Upper lobe of left lung (tissue), 6 donors: ENCODE data around the gene SMOC2. TPM values are rescaled to one million over a fixed set of nuclear protein-coding genes. Genes with fewer than 3 reads are reported as not detected.

ENCODE experiments used
- ATAC-seq, 2 donors: fragments of 200-7000 bp; cut with Tn5 transposase; one replicate each; pipeline ENCODE4 v1.9.1; 2022; ENCODE audit warnings: mild to moderate bottlenecking in 2 of 2, moderate library complexity in 2 of 2; ENCODE audit not compliant: low FRiP score in 2 of 2
- DNase-seq, 2 donors: peaks; one replicate each; pipeline ENCODE4 v3.0.0-alpha.2; 2019 to 2020
- H3K27ac ChIP-seq, 4 donors: fragments of 200-600 bp; sonication (generic); one replicate each; pipeline ENCODE4 v1.5.1; 2016 to 2019
- H3K27me3 ChIP-seq, 4 donors: fragments of 200-600 bp; sonication (generic); one replicate each; pipeline ENCODE4 v1.5.1; 2017 to 2019
- H3K36me3 ChIP-seq, 4 donors: fragments of 200-600 bp; sonication (generic); one replicate each; pipeline ENCODE4 v1.5.1; 2016 to 2019
- H3K4me1 ChIP-seq, 4 donors: fragments of 200-600 bp; sonication (generic); one replicate each; pipeline ENCODE4 v1.5.1; 2018 to 2019
- H3K4me3 ChIP-seq, 4 donors: fragments of 200-600 bp; sonication (generic); one replicate each; pipeline ENCODE4 v1.5.1; 2017 to 2019; ENCODE audit warnings: mild to moderate bottlenecking in 2 of 4, moderate library complexity in 1 of 4
- H3K9me3 ChIP-seq, 4 donors: fragments of 200-600 bp; sonication (generic); one replicate each; pipeline ENCODE4 v1.5.1; 2018 to 2019
- CTCF ChIP-seq, 6 experiments: fragments of 450-650 bp in 4 of 6; fragments of 200-600 bp in 2 of 6; sonication (generic) in 2 of 6; IDR thresholded peaks; one replicate each; pipeline ENCODE4 v1.5.1; 2016 to 2019; ENCODE audit warnings: antibody characterized with exemption in 6 of 6
- EP300 ChIP-seq, 4 donors: sonication (generic); formaldehyde crosslinking; IDR thresholded peaks; one replicate each; pipeline ENCODE4 v1.5.1; 2017; ENCODE audit warnings: antibody characterized with exemption in 4 of 4, control low read depth in 2 of 4
- POLR2A ChIP-seq, 4 donors: fragments of 450-650 bp; IDR thresholded peaks; one replicate each; pipeline ENCODE4 v1.5.1; 2016 to 2017; ENCODE audit warnings: antibody characterized with exemption in 4 of 4, mild to moderate bottlenecking in 2 of 4
- POLR2AphosphoS5 ChIP-seq, 2 donors: sonication (generic); formaldehyde crosslinking; IDR thresholded peaks; one replicate each; pipeline ENCODE4 v1.5.1; 2017; ENCODE audit warnings: antibody characterized with exemption in 2 of 2
- WGBS, 2 donors: methylation state at CpG; one replicate each; pipeline ENCODE4 v1.1.5; 2017 to 2018; 5-methylcytosine and 5-hydroxymethylcytosine counted together
- total RNA-seq, 6 donors: library from RNA; depleted of rRNA in 4 of 6; stranded (reverse); fragments of >200 nt in 4 of 6; gene quantifications; one replicate each; pipeline versions ENCODE4 v1.1.0 to v1.2.1, GENCODE V29; 2016 to 2021
- donor health status: DM: no; HTN: no; CAD: no; lungs with moderate emphysema.
- donor health status: DM: no; HTN: yes; CAD: no; lungs with severe emphysema.

Gene SMOC2
- total RNA-seq, 6 donors from 2014 or later, result 1.0 to 18.9 (median 5.0) TPM

GRCh38 chr6:168437751-168438150 is 3.2 kb upstream of the SMOC2 start:
- ATAC-seq (no peak), DNase-seq (peak in 1 of 2 donors; percentile 49)
- no peak overlapping the region for H3K27ac ChIP-seq
- no peak for TF ChIP-seq EP300 (IDR thresholded peaks at IDR 0.05)
- no peak for TF ChIP-seq POLR2A (IDR thresholded peaks at IDR 0.05)
- TF ChIP-seq POLR2AphosphoS5 (IDR thresholded peaks at IDR 0.05), result no peak
- TF ChIP-seq CTCF (IDR thresholded peaks at IDR 0.05), result no peak
- H3K27me3 ChIP-seq, result peaks cover 0 to 20% (median 12%) of the 10 kb centered on the region in 4 donors
- no peak overlapping the region for H3K4me3 ChIP-seq
- H3K9me3 ChIP-seq, result no peaks in the 10 kb centered on the region
- WGBS, 2 donors, result 79 to 85% methylated on average over 9 of the region's 9 CpGs
- H3K36me3 ChIP-seq, result no peaks in the 10 kb centered on the region
- H3K4me1 ChIP-seq, result peaks cover 3 to 21% (median 15%) of the 10 kb centered on the region in 4 donors

GRCh38 chr6:168438783-168439520 is 2.0 kb upstream of the SMOC2 start:
- 66 to 67% methylated on average over 4 of the region's 4 CpGs for WGBS, 2 donors
- H3K27me3 ChIP-seq, result peaks cover 0 to 25% (median 12%) of the 10 kb centered on the region in 4 donors
- H3K9me3 ChIP-seq, result no peaks in the 10 kb centered on the region
- no peaks in the 10 kb centered on the region for H3K36me3 ChIP-seq
- no peak overlapping the region for H3K4me3 ChIP-seq
- TF ChIP-seq POLR2A (IDR thresholded peaks at IDR 0.05) (no peak), EP300 (IDR thresholded peaks at IDR 0.05) (no peak), CTCF (IDR thresholded peaks at IDR 0.05) (no peak), POLR2AphosphoS5 (IDR thresholded peaks at IDR 0.05) (no peak)
- no peak overlapping the region for H3K27ac ChIP-seq
- ATAC-seq (no peak), DNase-seq (no peak)
- H3K4me1 ChIP-seq, result peaks cover 3 to 21% (median 15%) of the 10 kb centered on the region in 4 donors

- Histone ChIP-seq H3K36me3 (no peaks in the 10 kb centered on the region), H3K27me3 (peaks cover 0 to 25% (median 12%) of the 10 kb centered on the region in 4 donors), H3K4me1 (peaks cover 3 to 21% (median 15%) of the 10 kb centered on the region in 4 donors), H3K4me3 (peak overlapping the region in 1 of 4 donors; percentile 48), H3K9me3 (no peaks in the 10 kb centered on the region), H3K27ac (no peak overlapping the region)
- TF ChIP-seq CTCF (IDR thresholded peaks at IDR 0.05), result no peak
- TF ChIP-seq POLR2AphosphoS5 (IDR thresholded peaks at IDR 0.05), result no peak
- no peak for TF ChIP-seq EP300 (IDR thresholded peaks at IDR 0.05)
- TF ChIP-seq POLR2A (IDR thresholded peaks at IDR 0.05), result no peak
- ATAC-seq (peak in 1 of 2 donors; percentile 35), DNase-seq (no peak)
- 30 to 44% methylated on average over 5 to 8 of the region's 8 CpGs for WGBS, 2 donors
These were observed 1.1 kb upstream of the SMOC2 start for GRCh38 chr6:168439794-168440450.

GRCh38 chr6:168441434-168442391 is 729 bp downstream of the SMOC2 start:
- peaks cover 3 to 21% (median 15%) of the 10 kb centered on the region in 4 donors for H3K4me1 ChIP-seq
- DNase-seq (peak in 1 of 2 donors; percentile 86), ATAC-seq (peak; percentile 11 to 56)
- H3K27ac ChIP-seq, result no peak overlapping the region
- peaks cover 0 to 25% (median 12%) of the 10 kb centered on the region in 4 donors for H3K27me3 ChIP-seq
- peak overlapping the region in 3 of 4 donors; percentile 30 to 48 (median 46) for H3K4me3 ChIP-seq
- H3K9me3 ChIP-seq, result no peaks in the 10 kb centered on the region
- H3K36me3 ChIP-seq, result no peaks in the 10 kb centered on the region
- TF ChIP-seq POLR2AphosphoS5 (IDR thresholded peaks at IDR 0.05), result no peak
- no peak for TF ChIP-seq CTCF (IDR thresholded peaks at IDR 0.05)
- no peak for TF ChIP-seq POLR2A (IDR thresholded peaks at IDR 0.05)
- no peak for TF ChIP-seq EP300 (IDR thresholded peaks at IDR 0.05)
- 3 to 20% methylated on average over 2 to 55 of the region's 87 CpGs for WGBS, 2 donors
